Hematopoietic multipotent progenitor cell (in vitro differentiated cells): ENCODE results near the gene IRS1. TPM values are rescaled to one million over a fixed set of nuclear protein-coding genes. Genes with fewer than 3 reads are reported as not detected.
"Not testable (repeated sequence)": the region's sequence is repeated elsewhere in the genome, so short reads cannot be mapped to it uniquely, and the experiment has no call there.

Experiments used
- DNase-seq, 3 donors: peaks; one replicate each; pipeline ENCODE4 v3.0.0-alpha.2; 2011 to 2015; ENCODE audit warnings: low read depth in 2 of 3, low spot score in 2 of 3
- total RNA-seq: library from RNA; depleted of rRNA; stranded (reverse); fragments of >200 nt; gene quantifications from one replicate; pipeline ENCODE4 v1.2.3, GENCODE V29; 2012

The IRS1 gene
- total RNA-seq, result under 0.01 TPM

GRCh38 chr2:226799211-226799975, at the start of gene IRS1:
Gene IRS1, minus strand, starts transcription at chr2:226799820. Its CDS starts 1,082 bp downstream, at chr2:226798738.
- peak in 2 of 3 donors; percentile 43 to 49 for DNase-seq

- no peak for DNase-seq
Observed at GRCh38 chr2:226849349-226849748, 49.7 kb upstream of the IRS1 start.

- DNase-seq, result no peak
Observed at GRCh38 chr2:226847511-226847910, 47.9 kb upstream of the IRS1 start.

- DNase-seq, result no peak
Observed at GRCh38 chr2:226847090-226847489, 47.5 kb upstream of the IRS1 start.

GRCh38 chr2:226845386-226846116, 45.9 kb upstream of the IRS1 start:
- DNase-seq, result no peak

GRCh38 chr2:226843001-226843400, 43.4 kb upstream of the IRS1 start:
- DNase-seq, result not testable (repeated sequence)

- DNase-seq, result no peak
Observed at GRCh38 chr2:226839951-226840350, 40.3 kb upstream of the IRS1 start.

GRCh38 chr2:226839161-226839560, 39.5 kb upstream of the IRS1 start:
- no peak for DNase-seq

GRCh38 chr2:226838722-226839121, 39.1 kb upstream of the IRS1 start:
- no peak for DNase-seq

GRCh38 chr2:226837787-226838603, 38.4 kb upstream of the IRS1 start:
- peak in 1 of 3 donors; percentile 6 for DNase-seq

- DNase-seq, result no peak
Observed at GRCh38 chr2:226837334-226837733, 37.7 kb upstream of the IRS1 start.

GRCh38 chr2:226836548-226836885, 36.9 kb upstream of the IRS1 start:
- DNase-seq, result no peak

GRCh38 chr2:226835796-226836547, 36.4 kb upstream of the IRS1 start, which contains the start of gene RHBDD1:
Gene RHBDD1, plus strand, starts transcription at chr2:226836054. Its CDS starts 28,640 bp downstream, at chr2:226864694.
- DNase-seq, result peak; percentile 91 to 97 (median 92)

GRCh38 chr2:226835420-226835795, 35.8 kb upstream of the IRS1 start:
- DNase-seq, result peak in 1 of 3 donors; percentile 22

- not testable (repeated sequence) for DNase-seq
Observed at GRCh38 chr2:226834880-226835279, 35.3 kb upstream of the IRS1 start.

GRCh38 chr2:226832061-226832460, 32.4 kb upstream of the IRS1 start:
- no peak for DNase-seq

- DNase-seq, result no peak
Observed at GRCh38 chr2:226831266-226831665, 31.6 kb upstream of the IRS1 start.

GRCh38 chr2:226829721-226830631, 30.4 kb upstream of the IRS1 start:
- no peak for DNase-seq

- no peak for DNase-seq
Observed at GRCh38 chr2:226828191-226828590, 28.6 kb upstream of the IRS1 start.
